Stromal cell of bone marrow (primary cell): Measurements from ENCODE around the gene GALNT10.

Source experiments
- DNase-seq: peaks from one replicate; pipeline ENCODE4 v3.0.0-alpha.2; 2012; ENCODE audit warnings: low read depth

GALNT10 gene

GRCh38 chr5:154444556-154445421, 254.3 kb downstream of the GALNT10 start:
- no peak for DNase-seq

GRCh38 chr5:154445422-154446194, 255.1 kb downstream of the GALNT10 start, which contains the start of gene SAP30L:
Gene SAP30L (plus strand): TSS chr5:154445997. CDS start chr5:154446605, 608 bp downstream.
- DNase-seq, result peak; percentile 90

- DNase-seq, result peak; percentile 43
Observed at GRCh38 chr5:154446195-154447088, 255.9 kb downstream of the GALNT10 start.

- DNase-seq, result no peak
Observed at GRCh38 chr5:154447089-154447725, 256.7 kb downstream of the GALNT10 start.

- DNase-seq, result no peak
Observed at GRCh38 chr5:154449786-154450185, 259.3 kb downstream of the GALNT10 start.

- no peak for DNase-seq
Observed at GRCh38 chr5:154451957-154452356, 261.4 kb downstream of the GALNT10 start.

- DNase-seq, result no peak
Observed at GRCh38 chr5:154455585-154455984, 265.1 kb downstream of the GALNT10 start.

- DNase-seq, result no peak
Observed at GRCh38 chr5:154456540-154456939, 266.0 kb downstream of the GALNT10 start.

- no peak for DNase-seq
Observed at GRCh38 chr5:154459015-154459414, 268.5 kb downstream of the GALNT10 start.

- no peak for DNase-seq
Observed at GRCh38 chr5:154460172-154460571, 269.6 kb downstream of the GALNT10 start.

- DNase-seq, result no peak
Observed at GRCh38 chr5:154461531-154461930, 271.0 kb downstream of the GALNT10 start.

GRCh38 chr5:154464438-154464837, 273.9 kb downstream of the GALNT10 start:
- no peak for DNase-seq

- no peak for DNase-seq
Observed at GRCh38 chr5:154465169-154465568, 274.6 kb downstream of the GALNT10 start.

GRCh38 chr5:154466147-154466546, 275.6 kb downstream of the GALNT10 start:
- DNase-seq, result no peak

GRCh38 chr5:154466671-154467070, 276.1 kb downstream of the GALNT10 start:
- no peak for DNase-seq

- no peak for DNase-seq
Observed at GRCh38 chr5:154467655-154468354, 277.3 kb downstream of the GALNT10 start.

- no peak for DNase-seq
Observed at GRCh38 chr5:154470137-154470536, 279.6 kb downstream of the GALNT10 start.
